ENCODE data around the gene IL1RL2.
A peak's percentile ranks its signal among the peaks of the same experiment; 100 is the strongest.

The IL1RL2 gene

GRCh38 chr2:102186791-102187495 is at the start of gene IL1RL2:
Gene IL1RL2 (plus strand): TSS chr2:102187023. CDS start chr2:102187868, 845 bp downstream.
- no peak for DNase-seq (ENCODE audit: low spot score)

DNA sequence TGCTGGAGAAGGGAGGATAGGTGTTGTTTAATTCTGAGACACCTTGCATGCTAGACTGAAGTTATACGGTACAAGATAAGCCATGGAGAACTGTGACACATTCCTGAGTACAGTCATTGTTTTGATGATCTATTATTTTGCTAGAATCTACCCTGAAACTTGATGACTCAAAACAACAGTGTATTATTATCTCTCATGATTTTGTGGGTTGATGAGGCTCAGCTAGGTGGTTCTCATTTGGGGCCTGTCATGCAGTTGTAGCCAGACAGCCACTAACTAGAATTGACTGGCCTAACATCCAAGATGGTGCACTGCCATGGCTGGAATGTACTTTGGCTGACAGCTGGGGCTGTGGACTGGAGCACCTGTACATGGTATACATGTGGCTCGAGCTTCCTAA is 49.7 kb upstream of the IL1RL2 start:
- no peak for DNase-seq (ENCODE audit: low spot score)

DNA sequence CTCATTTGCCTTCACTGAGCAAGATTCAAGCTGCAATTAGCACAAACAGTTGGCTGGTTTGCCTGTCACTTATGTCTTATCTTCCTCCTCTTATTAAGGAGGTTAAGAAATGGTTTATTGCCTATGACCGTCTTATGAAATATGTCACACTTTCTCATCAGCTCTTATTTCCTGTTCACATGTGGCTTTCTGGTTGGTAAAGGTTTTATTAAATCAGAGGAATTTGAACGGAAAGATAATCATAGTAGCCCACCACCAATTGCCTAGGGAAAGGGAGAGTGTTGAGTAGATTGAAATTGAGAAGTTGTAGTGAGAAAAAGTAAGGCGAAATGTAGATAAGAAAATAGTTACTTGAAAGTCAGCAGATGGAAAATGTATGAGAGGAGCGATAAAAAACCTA is 48.5 kb upstream of the IL1RL2 start:
- DNase-seq (ENCODE audit: low spot score), result no peak

DNA sequence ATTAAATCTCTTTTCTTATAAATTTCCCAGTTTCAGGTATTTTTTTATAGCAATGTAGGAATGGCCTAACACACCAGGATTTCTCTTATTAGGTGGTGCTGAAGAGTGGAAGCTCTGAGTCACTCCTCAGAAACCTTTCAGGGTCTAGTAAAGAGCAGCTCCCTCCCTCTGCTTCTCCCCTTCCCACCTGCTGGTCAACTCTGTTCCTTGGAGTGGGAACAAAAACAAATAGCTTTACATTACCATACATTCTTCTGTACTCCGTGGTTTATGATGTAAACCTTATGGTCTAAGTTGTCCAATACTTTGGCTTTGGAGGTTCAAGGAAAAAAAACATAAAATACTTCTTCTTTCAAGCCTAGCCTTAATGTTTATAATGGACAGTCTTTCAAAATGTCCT is 47.0 kb upstream of the IL1RL2 start:
- no peak for DNase-seq (ENCODE audit: low spot score)

DNA sequence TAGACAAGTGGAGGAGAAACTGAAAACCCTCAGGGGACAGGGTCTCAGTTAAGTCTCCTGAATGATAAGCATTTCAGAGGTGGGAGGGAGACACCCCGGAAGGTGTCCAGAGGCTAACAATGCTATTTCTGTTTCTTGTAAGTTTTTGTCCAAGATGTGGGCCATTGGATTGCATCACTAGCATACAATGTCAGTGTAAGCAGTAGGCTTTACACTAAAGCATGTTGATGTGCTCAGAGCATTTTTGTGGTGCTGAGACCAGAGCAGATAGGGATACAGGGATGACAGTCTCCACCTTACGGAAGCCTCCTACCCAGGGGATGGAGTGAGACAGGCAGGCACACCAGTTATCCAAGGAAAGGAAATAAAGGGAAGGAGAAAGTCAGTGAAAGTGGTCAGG is 46.4 kb upstream of the IL1RL2 start:
- no peak for DNase-seq (ENCODE audit: low spot score)

GRCh38 chr2:102141011-102141943 is 45.5 kb upstream of the IL1RL2 start:
- no peak for DNase-seq (ENCODE audit: low spot score)

DNA sequence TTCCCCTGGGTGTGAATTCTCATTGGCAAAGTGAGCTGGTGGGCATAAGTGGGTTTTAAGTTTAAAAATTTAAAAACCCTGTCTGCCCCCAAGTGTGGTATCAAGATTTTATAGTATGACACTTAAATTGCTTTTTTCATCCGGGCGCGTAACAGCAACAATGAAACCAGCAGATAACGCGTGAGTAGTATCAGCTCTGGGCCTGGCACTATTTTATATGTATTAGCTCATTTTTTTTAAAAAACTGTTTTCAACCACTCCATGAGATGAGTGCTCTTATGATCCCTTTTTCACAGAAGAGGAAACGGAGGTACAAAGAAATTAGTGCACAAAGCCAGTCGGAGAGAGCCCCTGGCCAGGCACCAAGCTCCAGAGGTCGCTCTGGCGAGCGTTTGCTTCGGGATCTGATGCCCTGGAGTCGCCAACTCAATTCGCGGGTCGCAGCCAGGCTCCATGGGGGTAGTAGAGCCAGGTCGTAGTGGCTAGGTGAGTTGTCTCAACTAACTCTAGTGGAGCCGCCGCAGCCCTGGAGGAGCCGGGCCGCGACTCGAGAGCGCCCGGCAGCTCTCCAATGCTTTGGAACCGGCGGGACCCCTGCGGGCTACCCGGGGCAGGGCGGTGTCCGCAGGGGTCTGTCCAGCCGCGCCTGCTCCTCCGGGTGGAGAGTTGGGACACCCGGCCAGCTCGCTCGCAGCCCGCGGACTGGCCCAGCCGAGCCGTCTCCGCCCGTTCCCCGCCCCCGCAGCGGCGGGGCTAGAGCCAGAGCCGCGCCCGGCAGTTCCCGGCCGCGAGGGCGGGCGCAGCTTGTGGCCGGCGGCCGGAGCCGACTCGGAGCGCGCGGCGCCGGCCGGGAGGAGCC is 44.6 kb upstream of the IL1RL2 start, which contains the start of gene IL1R1:
TSS of gene IL1R1 (plus strand) at position 777 of the 859 bp plus-strand sequence. CDS start 14,979 bp downstream, outside the sequence.
- DNase-seq (ENCODE audit: low spot score), result peak; percentile 50

GRCh38 chr2:102142829-102143449 is 43.9 kb upstream of the IL1RL2 start:
- no peak for DNase-seq (ENCODE audit: low spot score)

- no peak for DNase-seq (ENCODE audit: low spot score)
These were observed 43.3 kb upstream of the IL1RL2 start for GRCh38 chr2:102143450-102143985.

DNA sequence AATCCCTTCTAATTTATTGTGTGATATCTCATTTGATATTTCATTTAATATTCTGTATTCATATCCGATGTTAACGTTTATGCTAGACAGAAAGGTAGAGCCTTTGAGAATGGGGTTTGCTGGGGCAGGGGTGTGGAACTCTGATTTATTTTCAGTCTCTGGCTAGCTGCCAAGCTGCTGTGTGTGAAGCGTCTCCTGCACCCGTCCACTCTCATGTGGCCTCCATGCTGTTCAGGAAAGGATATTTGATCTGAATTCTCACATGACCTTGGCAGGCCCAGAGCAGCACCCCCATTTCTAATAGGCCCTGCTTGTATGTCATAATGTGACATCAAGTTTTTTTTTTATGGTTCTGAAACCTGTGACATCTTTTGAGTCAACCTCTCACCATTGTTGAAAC is 42.7 kb upstream of the IL1RL2 start:
- DNase-seq (ENCODE audit: low spot score), result no peak

DNA sequence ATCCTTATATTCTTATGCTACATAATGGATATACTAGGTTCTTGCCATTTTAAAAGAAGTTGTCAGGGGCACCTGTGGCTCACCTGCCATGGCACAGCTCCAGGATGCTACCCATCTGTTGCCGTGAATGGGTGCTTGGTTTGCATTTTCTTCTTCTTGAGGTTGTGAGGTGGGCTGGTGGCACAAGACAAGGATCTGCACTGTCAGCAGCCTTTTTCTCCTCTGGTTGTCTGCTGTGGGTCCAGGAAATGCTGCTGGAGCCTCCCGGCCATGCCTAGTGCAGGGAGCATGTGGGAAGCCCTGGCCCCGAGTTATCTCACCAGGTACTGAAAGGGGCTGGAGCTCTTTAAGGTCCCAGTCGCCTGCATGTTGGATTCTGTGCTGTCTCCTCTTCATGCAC is 41.7 kb upstream of the IL1RL2 start:
- DNase-seq (ENCODE audit: low spot score), result no peak

GRCh38 chr2:102145934-102146333 is 40.9 kb upstream of the IL1RL2 start:
- DNase-seq (ENCODE audit: low spot score), result no peak

DNA sequence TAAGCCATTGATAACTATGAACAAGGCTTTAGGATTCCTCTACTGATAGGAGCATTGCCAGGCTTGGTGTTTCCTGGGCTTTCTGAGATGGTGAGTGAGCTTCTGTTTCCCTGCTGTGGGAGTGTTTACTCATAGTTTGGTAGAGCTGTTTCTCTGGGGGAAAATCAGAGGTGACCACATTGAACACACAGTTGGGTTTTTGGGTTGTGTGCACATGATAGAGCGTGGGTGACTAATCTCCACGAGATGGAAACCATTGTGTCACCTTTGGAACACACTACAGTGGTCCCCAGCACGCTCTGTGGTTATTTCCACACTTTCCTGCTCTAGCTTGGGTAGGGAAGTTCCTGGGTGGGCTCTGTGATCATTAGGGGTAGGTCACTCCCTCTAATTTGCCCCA is 38.9 kb upstream of the IL1RL2 start:
- no peak for DNase-seq (ENCODE audit: low spot score)

DNA sequence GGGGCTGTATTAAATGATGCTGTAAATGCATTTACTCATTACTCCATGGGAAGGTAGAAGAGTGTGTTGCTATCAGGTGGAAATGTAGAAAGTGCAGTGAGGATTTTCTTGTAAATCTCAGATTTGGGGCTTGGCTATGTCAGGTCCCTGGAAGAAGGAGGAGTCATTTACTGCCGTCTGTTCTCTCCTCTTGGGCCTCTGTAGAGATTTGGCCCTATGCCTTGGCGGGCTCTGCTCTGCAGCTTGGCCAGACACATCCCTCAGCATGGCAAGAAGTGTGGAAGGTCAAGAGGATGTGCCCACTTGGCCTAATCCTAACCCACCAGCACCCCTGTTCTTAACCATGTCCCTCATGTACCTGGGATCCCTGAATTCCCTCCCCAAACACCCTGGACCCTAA is 37.6 kb upstream of the IL1RL2 start:
- no peak for DNase-seq (ENCODE audit: low spot score)

GRCh38 chr2:102149644-102150455 is 37.0 kb upstream of the IL1RL2 start:
- DNase-seq (ENCODE audit: low spot score), result no peak

- no peak for DNase-seq (ENCODE audit: low spot score)
These were observed 32.5 kb upstream of the IL1RL2 start for GRCh38 chr2:102154364-102154763.

DNA sequence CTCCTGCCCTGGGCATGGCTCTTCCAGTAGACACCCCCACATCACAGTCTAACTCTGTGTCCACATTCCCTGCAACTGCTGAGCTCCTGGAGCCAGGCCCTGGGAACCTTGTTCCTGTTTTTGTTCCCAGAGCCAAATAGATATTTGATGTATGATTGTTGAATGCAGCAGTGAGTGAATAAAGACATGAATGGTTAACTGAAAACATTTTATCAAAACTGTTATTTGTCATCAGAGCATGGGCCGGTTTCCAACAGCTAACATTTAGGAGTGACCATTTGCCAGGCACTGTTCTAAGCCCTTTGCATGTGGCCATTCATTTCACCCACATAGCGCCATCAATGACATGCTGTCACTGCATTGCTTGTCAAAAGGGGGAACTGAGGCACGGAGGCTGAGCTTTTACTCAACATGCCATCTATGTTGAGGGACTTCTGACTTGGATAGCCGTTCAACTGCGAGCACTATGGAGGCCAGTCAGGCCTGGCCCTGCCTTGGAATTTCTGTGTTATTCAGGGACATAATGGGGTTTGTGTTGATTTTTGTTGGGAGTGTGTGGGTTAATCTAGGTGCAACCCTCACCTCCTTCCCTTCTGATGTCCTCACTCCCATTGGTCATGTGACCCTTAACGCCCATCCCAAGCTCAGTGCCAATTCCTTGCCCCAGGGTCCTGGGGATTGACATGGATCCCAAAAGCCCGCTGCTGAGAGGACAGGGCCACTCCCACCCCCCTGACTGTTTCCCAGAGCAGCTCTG is 31.7 kb upstream of the IL1RL2 start:
- DNase-seq (ENCODE audit: low spot score), result no peak

DNA sequence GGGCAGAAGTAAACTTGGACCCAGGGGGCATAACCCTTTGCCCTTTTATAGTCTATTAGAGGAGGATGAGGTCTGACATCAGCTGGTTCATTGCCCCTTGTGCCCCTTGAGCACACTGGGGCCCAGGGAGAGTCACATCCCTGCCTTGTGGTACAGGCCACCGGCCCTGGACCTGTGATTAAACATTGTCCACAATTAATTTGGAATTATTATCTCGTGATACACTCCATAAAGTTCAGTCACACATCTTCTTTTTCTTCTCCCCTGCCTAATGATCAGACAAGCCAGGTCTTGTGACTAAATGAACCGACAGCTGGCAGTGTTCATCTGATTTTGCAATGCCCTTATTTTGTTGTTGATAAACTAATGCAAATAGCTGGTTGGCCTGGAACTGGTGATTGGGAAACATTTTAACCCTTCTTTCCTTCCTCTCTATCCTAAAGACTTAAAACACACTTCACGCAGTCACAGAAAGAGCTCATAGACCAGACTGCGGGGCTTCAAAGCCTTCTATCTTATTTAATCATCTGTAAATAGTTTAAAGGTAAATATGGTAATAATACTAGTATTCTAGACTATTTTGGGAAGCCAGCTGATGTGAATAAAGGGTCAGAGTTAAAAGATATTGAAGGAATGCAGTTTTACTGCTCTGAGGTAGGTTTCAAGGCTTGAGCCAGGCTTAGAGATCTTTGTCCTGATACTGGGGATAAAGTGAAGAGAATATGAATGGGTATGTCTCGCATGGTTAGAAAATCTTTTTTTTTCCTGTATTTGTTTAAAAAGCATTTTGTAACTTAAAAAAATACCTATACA is 30.9 kb upstream of the IL1RL2 start:
- no peak for DNase-seq (ENCODE audit: low spot score)

Measured in RKO (cell line).